Activated CD4-positive, alpha-beta T cell treated with anti-CD3 and anti-CD28 coated beads, Interleukin-2, amount 50 U/mL, for 4 hours (primary cell): ENCODE measurements around the gene PYGO1.
"Not testable (repeated sequence)": the region's sequence is repeated elsewhere in the genome, so short reads cannot be mapped to it uniquely, and the experiment has no call there.

ENCODE experiments used
- DNase-seq, 2 experiments: peaks; one replicate each; pipeline ENCODE4 v3.0.0-alpha.2; 2020

The PYGO1 gene

GRCh38 chr15:55499151-55499550 is 89.0 kb downstream of the PYGO1 start:
- no peak for DNase-seq

GRCh38 chr15:55498109-55498938 is 89.8 kb downstream of the PYGO1 start:
- DNase-seq, result peak; percentile 61 to 64

- DNase-seq, result no peak
Observed at GRCh38 chr15:55496716-55497115, 91.4 kb downstream of the PYGO1 start.

- no peak for DNase-seq
Observed at GRCh38 chr15:55494931-55495330, 93.2 kb downstream of the PYGO1 start.

GRCh38 chr15:55488952-55489600 is 99.1 kb downstream of the PYGO1 start:
- DNase-seq, result not testable (repeated sequence)
